ENCODE data around the gene RHOH. TPM values are rescaled to one million over a fixed set of nuclear protein-coding genes. Genes with fewer than 3 reads are reported as not detected.
"Not testable (repeated sequence)": the region's sequence is repeated elsewhere in the genome, so short reads cannot be mapped to it uniquely, and the experiment has no call there.

RHOH gene, protein sequence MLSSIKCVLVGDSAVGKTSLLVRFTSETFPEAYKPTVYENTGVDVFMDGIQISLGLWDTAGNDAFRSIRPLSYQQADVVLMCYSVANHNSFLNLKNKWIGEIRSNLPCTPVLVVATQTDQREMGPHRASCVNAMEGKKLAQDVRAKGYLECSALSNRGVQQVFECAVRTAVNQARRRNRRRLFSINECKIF
- total RNA-seq (2021) (66.8 and 74.2 TPM in 2 replicates), Bru-seq, nascent RNA (percentile 98 among the genes with signal in this experiment), BruChase-seq, experiment 1, labeled RNA remaining after a 2-hour chase (percentile 90 among the genes with signal in this experiment), BruChase-seq, experiment 2, labeled RNA remaining after a 6-hour chase (percentile 93 among the genes with signal in this experiment)
- long read RNA-seq, full-length matches to known transcripts, result 24 of 33 reads
- long read RNA-seq, partial matches to known transcripts, result 1 of 33 reads
- long read RNA-seq, other reads (novel, unspliced or antisense), result 8 of 33 reads

DNA sequence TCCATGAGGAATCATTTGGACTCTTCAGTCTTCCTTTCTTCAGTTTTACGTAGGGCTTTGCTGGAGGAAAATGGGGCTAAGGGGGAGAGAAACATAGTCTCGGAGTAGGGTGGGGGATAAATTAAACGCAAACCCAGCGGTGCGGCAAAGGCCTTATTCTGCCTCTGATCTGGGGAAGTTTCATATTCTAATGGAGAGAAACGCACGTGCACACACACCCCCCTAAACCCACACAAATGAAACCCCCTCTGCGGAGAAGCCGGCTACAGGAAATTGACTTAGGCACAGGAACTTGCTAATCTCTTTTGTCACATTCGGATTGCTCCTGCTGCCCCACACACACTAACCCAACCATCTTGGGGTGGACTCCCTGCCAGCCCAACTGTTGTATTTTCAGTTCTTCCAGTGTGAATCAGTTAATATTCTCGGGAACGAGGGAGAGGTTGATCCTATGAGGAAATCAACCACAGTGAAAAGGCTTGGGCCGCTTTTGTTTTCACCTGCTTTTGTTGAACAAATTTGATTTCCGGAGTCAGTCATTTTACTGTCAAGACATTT, at the start of gene RHOH:
RHOH (plus strand) TSS at position 308 of the 558 bp plus-strand sequence. CDS start 46,356 bp downstream, outside the sequence.
- no TSS peak for BruUV-seq (replicated peaks)
- POLR2A ChIA-PET (ENCODE audit: low non-redundant PET), result no interaction called here
- H3K4me1 ChIP-seq (ENCODE audit: insufficient read depth, low read length, poor library complexity, severe bottlenecking), result peaks cover 52% of the 10 kb centered on the region
- H3K9me3 ChIP-seq (ENCODE audit: low read depth, low read length, poor library complexity, severe bottlenecking), result no peaks in the 10 kb centered on the region
- no peaks in the 10 kb centered on the region for H3K27me3 ChIP-seq (replicated peaks; ENCODE audit: insufficient read depth, low read depth, low read length, poor library complexity)
- peak; percentile 98 for DNase-seq (ENCODE audit: low spot score)
- peaks cover 17% of the 10 kb centered on the region for H3K36me3 ChIP-seq (ENCODE audit: insufficient read depth, low read length, poor library complexity, severe bottlenecking)
- CTCF ChIA-PET, result interaction anchor here (0.6 to 0.8 kb wide), 4 partner anchors 120 to 652 kb away, joined by 3 to 5 read pairs (median 4); no protein-coding TSS in a partner anchor
- intact Hi-C loops (cut with micrococcal nuclease; ENCODE audit: unreplicated experiment), result loop anchor here (1.0 to 5.0 kb wide), 3 partner anchors 45 to 140 kb away; partner anchors contain the start of gene N4BP2
- H3K4me3 ChIP-seq (ENCODE audit: low read depth, low read length, poor library complexity, severe bottlenecking), result peak within 1 kb of the TSS; percentile 78
- peak within 1 kb of the TSS; percentile 97 for H3K27ac ChIP-seq (ENCODE audit: low read depth, low read length, poor library complexity, severe bottlenecking)
- TF ChIP-seq, protein P1, sequence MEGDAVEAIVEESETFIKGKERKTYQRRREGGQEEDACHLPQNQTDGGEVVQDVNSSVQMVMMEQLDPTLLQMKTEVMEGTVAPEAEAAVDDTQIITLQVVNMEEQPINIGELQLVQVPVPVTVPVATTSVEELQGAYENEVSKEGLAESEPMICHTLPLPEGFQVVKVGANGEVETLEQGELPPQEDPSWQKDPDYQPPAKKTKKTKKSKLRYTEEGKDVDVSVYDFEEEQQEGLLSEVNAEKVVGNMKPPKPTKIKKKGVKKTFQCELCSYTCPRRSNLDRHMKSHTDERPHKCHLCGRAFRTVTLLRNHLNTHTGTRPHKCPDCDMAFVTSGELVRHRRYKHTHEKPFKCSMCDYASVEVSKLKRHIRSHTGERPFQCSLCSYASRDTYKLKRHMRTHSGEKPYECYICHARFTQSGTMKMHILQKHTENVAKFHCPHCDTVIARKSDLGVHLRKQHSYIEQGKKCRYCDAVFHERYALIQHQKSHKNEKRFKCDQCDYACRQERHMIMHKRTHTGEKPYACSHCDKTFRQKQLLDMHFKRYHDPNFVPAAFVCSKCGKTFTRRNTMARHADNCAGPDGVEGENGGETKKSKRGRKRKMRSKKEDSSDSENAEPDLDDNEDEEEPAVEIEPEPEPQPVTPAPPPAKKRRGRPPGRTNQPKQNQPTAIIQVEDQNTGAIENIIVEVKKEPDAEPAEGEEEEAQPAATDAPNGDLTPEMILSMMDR (conservative IDR thresholded peaks at IDR 0.05; ENCODE audit: low read depth, low read length), result no peak
- TF ChIP-seq EZH2 (IDR thresholded peaks at IDR 0.05; ENCODE audit: borderline replicate concordance, low read depth, low read length, poor library complexity, severe bottlenecking), result no peak

DNA sequence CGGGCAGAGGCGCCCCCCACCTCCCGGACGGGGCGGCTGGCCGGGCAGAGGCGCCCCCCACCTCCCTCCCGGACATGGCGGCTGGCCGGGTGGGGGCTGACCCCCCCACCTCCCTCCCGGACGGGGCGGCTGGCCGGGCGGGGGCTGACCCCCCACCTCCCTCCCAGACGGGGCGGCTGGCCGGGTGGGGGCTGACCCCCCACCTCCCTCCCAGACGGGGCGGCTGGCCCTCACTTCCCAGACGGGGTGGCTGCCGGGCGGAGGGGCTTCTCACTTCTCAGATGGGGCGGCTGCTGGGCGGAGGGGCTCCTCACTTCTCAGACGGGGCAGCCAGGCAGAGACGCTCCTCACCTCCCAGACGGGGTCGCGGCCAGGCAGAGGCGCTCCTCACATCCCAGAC, 49.3 kb upstream of the RHOH start:
- H3K4me1 ChIP-seq (ENCODE audit: insufficient read depth, low read length, poor library complexity, severe bottlenecking); DNase-seq (ENCODE audit: low spot score); H3K36me3 ChIP-seq (ENCODE audit: insufficient read depth, low read length, poor library complexity, severe bottlenecking); H3K27ac ChIP-seq (ENCODE audit: low read depth, low read length, poor library complexity, severe bottlenecking); CTCF ChIA-PET; intact Hi-C loops (cut with micrococcal nuclease; ENCODE audit: unreplicated experiment); H3K9me3 ChIP-seq (ENCODE audit: low read depth, low read length, poor library complexity, severe bottlenecking); H3K4me3 ChIP-seq (ENCODE audit: low read depth, low read length, poor library complexity, severe bottlenecking); POLR2A ChIA-PET (ENCODE audit: low non-redundant PET); BruUV-seq (replicated peaks); H3K27me3 ChIP-seq (replicated peaks; ENCODE audit: insufficient read depth, low read depth, low read length, poor library complexity): not testable (repeated sequence)

DNA sequence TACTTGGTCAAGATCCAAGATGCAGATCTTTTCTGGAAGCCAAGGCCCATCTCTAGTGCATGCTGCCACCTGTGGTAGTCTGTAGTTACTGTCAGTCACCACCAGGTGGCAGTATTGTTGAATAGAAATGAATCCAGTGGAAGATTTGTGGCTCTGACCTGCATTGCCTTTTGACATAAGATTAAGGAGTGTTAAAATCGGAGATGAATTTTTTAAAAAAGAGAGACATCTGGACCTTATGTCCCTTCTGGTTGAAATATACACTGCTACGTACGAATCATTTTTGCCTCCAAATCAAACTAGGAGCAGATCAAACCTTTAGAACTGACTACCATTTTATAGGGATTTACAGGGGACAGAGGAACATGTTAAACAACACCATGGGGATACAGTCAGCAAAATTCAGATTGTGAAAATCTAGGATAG, 46.9 kb upstream of the RHOH start:
- Histone ChIP-seq H3K27ac (ENCODE audit: low read depth, low read length, poor library complexity, severe bottlenecking) (no peak overlapping the region), H3K4me1 (ENCODE audit: insufficient read depth, low read length, poor library complexity, severe bottlenecking) (peaks cover 9% of the 10 kb centered on the region), H3K27me3 (replicated peaks; ENCODE audit: insufficient read depth, low read depth, low read length, poor library complexity) (no peaks in the 10 kb centered on the region), H3K4me3 (ENCODE audit: low read depth, low read length, poor library complexity, severe bottlenecking) (no peak overlapping the region), H3K36me3 (ENCODE audit: insufficient read depth, low read length, poor library complexity, severe bottlenecking) (peaks cover 15% of the 10 kb centered on the region), H3K9me3 (ENCODE audit: low read depth, low read length, poor library complexity, severe bottlenecking) (peaks cover 7% of the 10 kb centered on the region)
- BruUV-seq (replicated peaks), result no TSS peak
- intact Hi-C loops (cut with micrococcal nuclease; ENCODE audit: unreplicated experiment), result loop anchor here (1.0 to 5.0 kb wide), 2 partner anchors 47 to 159 kb away; partner anchors contain the start of gene RHOH
- peak; percentile 91 for DNase-seq (ENCODE audit: low spot score)
- TF ChIP-seq, protein P1 (conservative IDR thresholded peaks at IDR 0.05; ENCODE audit: low read depth, low read length), result peak; percentile 85
- TF ChIP-seq EZH2 (IDR thresholded peaks at IDR 0.05; ENCODE audit: borderline replicate concordance, low read depth, low read length, poor library complexity, severe bottlenecking), result no peak
- ChIA-PET CTCF (interaction anchor here (0.6 to 0.7 kb wide), 3 partner anchors 18 to 1040 kb away, joined by 3 to 4 read pairs (median 3); no protein-coding TSS in a partner anchor), POLR2A (ENCODE audit: low non-redundant PET) (interaction anchor here (0.5 kb wide), 1 partner anchor 30 kb away, joined by 10 read pairs; no protein-coding TSS in a partner anchor)

Measured in A673 (cell line).